ENCODE data around the gene PGK1. TPM values are rescaled to one million over a fixed set of nuclear protein-coding genes. Genes with fewer than 3 reads are reported as not detected.
"Not testable (repeated sequence)": the region's sequence is repeated elsewhere in the genome, so short reads cannot be mapped to it uniquely, and the experiment has no call there.

Gene PGK1
- polyA plus RNA-seq, 3 donors = 292 to 1,007 (median 923) TPM

- Histone ChIP-seq H3K36me3 (replicated peaks in 1 of 2; ENCODE audit: control insufficient read depth in 1 of 2, insufficient read depth in 2 of 2, low read length in 2 of 2) (no peaks in the 10 kb centered on the region), H3K9ac (ENCODE audit: insufficient read depth, low read length, poor library complexity, severe bottlenecking) (no peak overlapping the region), H3K27me3 (ENCODE audit: control insufficient read depth in 2 of 2, insufficient read depth in 2 of 2, low read length in 2 of 2) (no peaks in the 10 kb centered on the region), H4K20me1 (ENCODE audit: insufficient read depth, low read length) (no peaks in the 10 kb centered on the region), H3K79me2 (ENCODE audit: insufficient read depth, low read length) (no peaks in the 10 kb centered on the region), H3K9me3 (replicated peaks in 1 of 2; ENCODE audit: control insufficient read depth in 1 of 2, insufficient read depth in 1 of 2, low read length in 2 of 2) (peaks cover 11 to 12% of the 10 kb centered on the region in 2 donors), H3K4me3 (replicated peaks in 1 of 3; ENCODE audit: low read depth in 2 of 3, low read length in 3 of 3) (no peak overlapping the region), H2AFZ (ENCODE audit: insufficient read depth, low read depth, low read length, poor library complexity, severe bottlenecking) (no peak overlapping the region), H3K4me2 (replicated peaks; ENCODE audit: extremely low read depth, low read length, poor library complexity, severe bottlenecking) (no peak overlapping the region), H3K4me1 (ENCODE audit: control insufficient read depth in 1 of 2, insufficient read depth in 2 of 2, low read length in 2 of 2) (no peaks in the 10 kb centered on the region), H3K27ac (ENCODE audit: low read depth in 1 of 2, low read length in 2 of 2) (no peak overlapping the region)
- H3K27me3 Mint-ChIP-seq (ENCODE audit: low read depth in 3 of 3) = peaks cover 0 to 1% (median 0%) of the 10 kb centered on the region in 3 donors
- no peak overlapping the region for H3K4me3 Mint-ChIP-seq
- H3K27ac Mint-ChIP-seq = no peak overlapping the region
- no peak for TF ChIP-seq CTCF (IDR thresholded peaks at IDR 0.05)
- DNase-seq = no peak
- WGBS (ENCODE audit: insufficient coverage) = no CpG with 5 or more reads among the region's 1 CpG
- peaks cover 2 to 20% (median 8%) of the 10 kb centered on the region in 7 donors for H3K9me3 Mint-ChIP-seq
- no peaks in the 10 kb centered on the region for H3K4me1 Mint-ChIP-seq
- no peaks in the 10 kb centered on the region for H3K36me3 Mint-ChIP-seq
- intact Hi-C loops (cut with micrococcal nuclease) = no loop called here
Observed at GRCh38 chrX:78066110-78066509, 37.9 kb upstream of the PGK1 start.

- no peaks in the 10 kb centered on the region for H3K4me1 ChIP-seq (ENCODE audit: control insufficient read depth in 1 of 2, insufficient read depth in 2 of 2, low read length in 2 of 2)
- H3K4me2 ChIP-seq (replicated peaks; ENCODE audit: extremely low read depth, low read length, poor library complexity, severe bottlenecking) = no peak overlapping the region
- no peaks in the 10 kb centered on the region for H3K79me2 ChIP-seq (ENCODE audit: insufficient read depth, low read length)
- H3K27me3 Mint-ChIP-seq (ENCODE audit: low read depth in 3 of 3) = peaks cover 0 to 1% (median 0%) of the 10 kb centered on the region in 3 donors
- no peak for TF ChIP-seq CTCF (IDR thresholded peaks at IDR 0.05)
- H3K36me3 Mint-ChIP-seq = no peaks in the 10 kb centered on the region
- H3K9ac ChIP-seq (ENCODE audit: insufficient read depth, low read length, poor library complexity, severe bottlenecking) = no peak overlapping the region
- intact Hi-C loops (cut with micrococcal nuclease) = no loop called here
- H3K36me3 ChIP-seq (replicated peaks in 1 of 2; ENCODE audit: control insufficient read depth in 1 of 2, insufficient read depth in 2 of 2, low read length in 2 of 2) = no peaks in the 10 kb centered on the region
- H3K27ac Mint-ChIP-seq = no peak overlapping the region
- H4K20me1 ChIP-seq (ENCODE audit: insufficient read depth, low read length) = no peaks in the 10 kb centered on the region
- no peaks in the 10 kb centered on the region for H3K4me1 Mint-ChIP-seq
- no peak overlapping the region for H3K27ac ChIP-seq (ENCODE audit: low read depth in 1 of 2, low read length in 2 of 2)
- peaks cover 12 to 20% of the 10 kb centered on the region in 2 donors for H3K9me3 ChIP-seq (replicated peaks in 1 of 2; ENCODE audit: control insufficient read depth in 1 of 2, insufficient read depth in 1 of 2, low read length in 2 of 2)
- H3K4me3 ChIP-seq (replicated peaks in 1 of 3; ENCODE audit: low read depth in 2 of 3, low read length in 3 of 3) = no peak overlapping the region
- no peak overlapping the region for H3K4me3 Mint-ChIP-seq
- no peak overlapping the region for H2AFZ ChIP-seq (ENCODE audit: insufficient read depth, low read depth, low read length, poor library complexity, severe bottlenecking)
- H3K27me3 ChIP-seq (ENCODE audit: control insufficient read depth in 2 of 2, insufficient read depth in 2 of 2, low read length in 2 of 2) = no peaks in the 10 kb centered on the region
- no peak for DNase-seq
- WGBS (ENCODE audit: insufficient coverage) = no CpG with 5 or more reads among the region's 3 CpGs
- H3K9me3 Mint-ChIP-seq = peaks cover 4 to 24% (median 21%) of the 10 kb centered on the region in 7 donors
Observed at GRCh38 chrX:78071331-78071730, 32.7 kb upstream of the PGK1 start.

GRCh38 chrX:78073147-78074077 lies 30.6 kb upstream of the PGK1 start:
- H3K4me3 ChIP-seq (replicated peaks in 1 of 3; ENCODE audit: low read depth in 2 of 3, low read length in 3 of 3); H4K20me1 ChIP-seq (ENCODE audit: insufficient read depth, low read length); H3K36me3 Mint-ChIP-seq; H3K27me3 ChIP-seq (ENCODE audit: control insufficient read depth in 2 of 2, insufficient read depth in 2 of 2, low read length in 2 of 2); H3K79me2 ChIP-seq (ENCODE audit: insufficient read depth, low read length); H3K4me2 ChIP-seq (replicated peaks; ENCODE audit: extremely low read depth, low read length, poor library complexity, severe bottlenecking); H3K27ac ChIP-seq (ENCODE audit: low read depth in 1 of 2, low read length in 2 of 2); H2AFZ ChIP-seq (ENCODE audit: insufficient read depth, low read depth, low read length, poor library complexity, severe bottlenecking); H3K36me3 ChIP-seq (replicated peaks in 1 of 2; ENCODE audit: control insufficient read depth in 1 of 2, insufficient read depth in 2 of 2, low read length in 2 of 2); intact Hi-C loops (cut with micrococcal nuclease); H3K9ac ChIP-seq (ENCODE audit: insufficient read depth, low read length, poor library complexity, severe bottlenecking); DNase-seq; H3K4me1 Mint-ChIP-seq; H3K4me3 Mint-ChIP-seq; H3K4me1 ChIP-seq (ENCODE audit: control insufficient read depth in 1 of 2, insufficient read depth in 2 of 2, low read length in 2 of 2); H3K27me3 Mint-ChIP-seq (ENCODE audit: low read depth in 3 of 3): not testable (repeated sequence)
- Mint-ChIP-seq H3K9me3 (peaks cover 4 to 32% (median 22%) of the 10 kb centered on the region in 7 donors), H3K27ac (peak overlapping the region in 1 of 7 donors; percentile 63)
- WGBS (ENCODE audit: insufficient coverage) = no CpG with 5 or more reads among the region's 14 CpGs
- H3K9me3 ChIP-seq (replicated peaks in 1 of 2; ENCODE audit: control insufficient read depth in 1 of 2, insufficient read depth in 1 of 2, low read length in 2 of 2) = peaks cover 9 to 19% of the 10 kb centered on the region in 2 donors

All from CD14-positive monocyte (primary cell).